Suprapubic skin (tissue), 4 donors: ENCODE measurements around the gene LRRC8E. TPM values are rescaled to one million over a fixed set of nuclear protein-coding genes. Genes with fewer than 3 reads are reported as not detected.
A peak's percentile ranks its signal among the peaks of the same experiment; 100 is the strongest.

Experiments used
- DNase-seq, 2 donors: peaks; one replicate each; pipeline ENCODE4 v3.0.0-alpha.2; 2019; ENCODE audit warnings: low spot score in 2 of 2
- H3K27ac ChIP-seq: fragments of 200-600 bp; sonication (generic); one replicate; pipeline ENCODE4 v1.5.1; 2019
- H3K27me3 ChIP-seq: fragments of 200-600 bp; sonication (generic); one replicate; pipeline ENCODE4 v1.5.1; 2019
- H3K36me3 ChIP-seq: fragments of 200-600 bp; sonication (generic); one replicate; pipeline ENCODE4 v1.5.1; 2019
- H3K4me1 ChIP-seq: fragments of 200-600 bp; sonication (generic); one replicate; pipeline ENCODE4 v1.5.1; 2019
- H3K4me3 ChIP-seq: fragments of 200-600 bp; sonication (generic); one replicate; pipeline ENCODE4 v1.5.1; 2019; ENCODE audit warnings: mild to moderate bottlenecking
- H3K9me3 ChIP-seq: fragments of 200-600 bp; sonication (generic); one replicate; pipeline ENCODE4 v1.5.1; 2019
- EP300 ChIP-seq: sonication (generic); formaldehyde crosslinking; IDR thresholded peaks from one replicate; pipeline ENCODE4 v1.6.1; 2017; ENCODE audit warnings: antibody characterized with exemption
- POLR2A ChIP-seq, 2 donors: fragments of 450-650 bp; IDR thresholded peaks; one replicate each; pipeline ENCODE4 v1.6.1; 2017; ENCODE audit warnings: antibody characterized with exemption in 2 of 2, mild to moderate bottlenecking in 2 of 2, moderate library complexity in 2 of 2
- POLR2AphosphoS5 ChIP-seq, 3 donors: sonication (generic); formaldehyde crosslinking; IDR thresholded peaks; one replicate each; pipeline ENCODE4 v1.6.1; 2017; ENCODE audit warnings: antibody characterized with exemption in 3 of 3
- WGBS: methylation state at CpG from one replicate; pipeline ENCODE4 v1.1.5; 2018; 5-methylcytosine and 5-hydroxymethylcytosine counted together
- total RNA-seq, 4 donors: library from RNA; depleted of rRNA; stranded (reverse); fragments of >200 nt; gene quantifications; one replicate each; pipeline ENCODE4 v1.1.0, GENCODE V29; 2016
- TF ChIP-seq, protein P1 (sequence below), 2 donors: fragments of 200-600 bp in 1 of 2; fragments of 450-650 bp in 1 of 2; sonication (generic) in 1 of 2; IDR thresholded peaks; one replicate each; pipeline ENCODE4 v1.5.1; 2016 to 2019; ENCODE audit warnings: antibody characterized with exemption in 2 of 2, mild to moderate bottlenecking in 1 of 2, moderate library complexity in 1 of 2

Gene LRRC8E
- total RNA-seq, 4 donors from 2014 or later, result 15.2 to 41.6 (median 30.9) TPM

- peak overlapping the region; percentile 15 for H3K27ac ChIP-seq
Measured at GRCh38 chr19:7894612-7895309, 6.5 kb downstream of the LRRC8E start.

GRCh38 chr19:7895565-7895964 lies 7.3 kb downstream of the LRRC8E start:
- DNase-seq, result no peak
- no peak overlapping the region for H3K27ac ChIP-seq

More at GRCh38 chr19:7894612-7895309, 6.5 kb downstream of the LRRC8E start:
- TF ChIP-seq POLR2AphosphoS5 (IDR thresholded peaks at IDR 0.05) (no peak), EP300 (no peak), POLR2A (IDR thresholded peaks at IDR 0.05) (no peak)
- TF ChIP-seq, protein P1, sequence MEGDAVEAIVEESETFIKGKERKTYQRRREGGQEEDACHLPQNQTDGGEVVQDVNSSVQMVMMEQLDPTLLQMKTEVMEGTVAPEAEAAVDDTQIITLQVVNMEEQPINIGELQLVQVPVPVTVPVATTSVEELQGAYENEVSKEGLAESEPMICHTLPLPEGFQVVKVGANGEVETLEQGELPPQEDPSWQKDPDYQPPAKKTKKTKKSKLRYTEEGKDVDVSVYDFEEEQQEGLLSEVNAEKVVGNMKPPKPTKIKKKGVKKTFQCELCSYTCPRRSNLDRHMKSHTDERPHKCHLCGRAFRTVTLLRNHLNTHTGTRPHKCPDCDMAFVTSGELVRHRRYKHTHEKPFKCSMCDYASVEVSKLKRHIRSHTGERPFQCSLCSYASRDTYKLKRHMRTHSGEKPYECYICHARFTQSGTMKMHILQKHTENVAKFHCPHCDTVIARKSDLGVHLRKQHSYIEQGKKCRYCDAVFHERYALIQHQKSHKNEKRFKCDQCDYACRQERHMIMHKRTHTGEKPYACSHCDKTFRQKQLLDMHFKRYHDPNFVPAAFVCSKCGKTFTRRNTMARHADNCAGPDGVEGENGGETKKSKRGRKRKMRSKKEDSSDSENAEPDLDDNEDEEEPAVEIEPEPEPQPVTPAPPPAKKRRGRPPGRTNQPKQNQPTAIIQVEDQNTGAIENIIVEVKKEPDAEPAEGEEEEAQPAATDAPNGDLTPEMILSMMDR (IDR thresholded peaks at IDR 0.05), result no peak
- Histone ChIP-seq H3K4me3 (no peak overlapping the region), H3K4me1 (peaks cover 19% of the 10 kb centered on the region), H3K36me3 (peaks cover 9% of the 10 kb centered on the region), H3K27me3 (no peaks in the 10 kb centered on the region), H3K9me3 (no peaks in the 10 kb centered on the region)
- WGBS, result 54% methylated on average over 4 of the region's 18 CpGs
- DNase-seq, result no peak

GRCh38 chr19:7897292-7897691 lies 9.0 kb downstream of the LRRC8E start:
- H3K27ac ChIP-seq, result peak overlapping the region; percentile 11

More at GRCh38 chr19:7895565-7895964, 7.3 kb downstream of the LRRC8E start:
- WGBS, result 83% methylated on average over 12 of the region's 13 CpGs
- Histone ChIP-seq H3K27me3 (no peaks in the 10 kb centered on the region), H3K9me3 (no peaks in the 10 kb centered on the region), H3K36me3 (peaks cover 9% of the 10 kb centered on the region), H3K4me3 (no peak overlapping the region), H3K4me1 (peaks cover 28% of the 10 kb centered on the region)
- TF ChIP-seq POLR2A (IDR thresholded peaks at IDR 0.05), result no peak
- no peak for TF ChIP-seq EP300
- no peak for TF ChIP-seq POLR2AphosphoS5 (IDR thresholded peaks at IDR 0.05)
- TF ChIP-seq, protein P1 (IDR thresholded peaks at IDR 0.05), result no peak

GRCh38 chr19:7898967-7899366 lies 10.7 kb downstream of the LRRC8E start:
- 96% methylated on average over 16 of the region's 16 CpGs for WGBS
- Histone ChIP-seq H3K36me3 (peaks cover 9% of the 10 kb centered on the region), H3K27me3 (no peaks in the 10 kb centered on the region), H3K27ac (no peak overlapping the region), H3K4me1 (peaks cover 52% of the 10 kb centered on the region), H3K4me3 (no peak overlapping the region), H3K9me3 (no peaks in the 10 kb centered on the region)
- DNase-seq, result no peak
- TF ChIP-seq POLR2A (IDR thresholded peaks at IDR 0.05) (no peak), EP300 (no peak), POLR2AphosphoS5 (IDR thresholded peaks at IDR 0.05) (no peak)
- TF ChIP-seq, protein P1 (IDR thresholded peaks at IDR 0.05), result no peak

More at GRCh38 chr19:7897292-7897691, 9.0 kb downstream of the LRRC8E start:
- peaks cover 42% of the 10 kb centered on the region for H3K4me1 ChIP-seq
- 53% methylated on average over 11 of the region's 11 CpGs for WGBS
- no peaks in the 10 kb centered on the region for H3K9me3 ChIP-seq
- no peak for DNase-seq
- H3K27me3 ChIP-seq, result no peaks in the 10 kb centered on the region
- peaks cover 9% of the 10 kb centered on the region for H3K36me3 ChIP-seq
- TF ChIP-seq POLR2AphosphoS5 (IDR thresholded peaks at IDR 0.05), result no peak
- no peak for TF ChIP-seq POLR2A (IDR thresholded peaks at IDR 0.05)
- TF ChIP-seq EP300, result no peak
- TF ChIP-seq, protein P1 (IDR thresholded peaks at IDR 0.05), result no peak
- H3K4me3 ChIP-seq, result no peak overlapping the region

- no peaks in the 10 kb centered on the region for H3K27me3 ChIP-seq
- no peaks in the 10 kb centered on the region for H3K9me3 ChIP-seq
- DNase-seq, result peak in 1 of 2 donors; percentile 69
- TF ChIP-seq, protein P1 (IDR thresholded peaks at IDR 0.05), result no peak
- TF ChIP-seq POLR2A (IDR thresholded peaks at IDR 0.05) (no peak), EP300 (no peak), POLR2AphosphoS5 (IDR thresholded peaks at IDR 0.05) (no peak)
- H3K4me3 ChIP-seq, result no peak overlapping the region
- peaks cover 9% of the 10 kb centered on the region for H3K36me3 ChIP-seq
- 96% methylated on average over 13 of the region's 34 CpGs for WGBS
- peak overlapping the region; percentile 90 for H3K27ac ChIP-seq
- H3K4me1 ChIP-seq, result peaks cover 51% of the 10 kb centered on the region
Measured at GRCh38 chr19:7899751-7900378, 11.6 kb downstream of the LRRC8E start.
